ENCODE data around the gene PRRC2B. TPM values are rescaled to one million over a fixed set of nuclear protein-coding genes. Genes with fewer than 3 reads are reported as not detected.

The PRRC2B gene
- total and polyA plus RNA-seq, 4 donors, result 10.3 to 44.3 (median 27.0) TPM

DNA sequence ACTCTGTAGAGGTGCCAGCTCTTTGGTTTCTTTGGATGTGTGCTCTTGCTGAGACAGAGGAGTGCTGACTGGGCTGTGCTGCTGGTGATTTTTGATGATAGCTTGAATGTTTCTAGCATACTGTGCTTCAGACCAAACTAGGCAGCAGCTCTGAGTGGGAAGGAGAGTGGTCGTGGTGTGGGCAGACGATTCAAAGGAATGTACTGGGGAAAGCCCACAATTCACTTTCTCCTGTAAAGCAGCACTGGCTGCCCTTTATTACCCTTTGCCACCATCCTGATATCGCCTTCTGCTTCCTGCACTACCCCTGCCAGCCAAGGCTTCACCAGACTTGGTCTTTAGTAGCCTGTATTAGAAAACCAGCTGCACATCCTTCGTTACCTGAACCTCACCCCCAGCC, 45.3 kb downstream of the PRRC2B start:
- Histone ChIP-seq H3K27me3 (ENCODE audit: control insufficient read depth in 4 of 4, insufficient read depth in 4 of 4, low read length in 3 of 4) (no peaks in the 10 kb centered on the region), H3K4me1 (ENCODE audit: control insufficient read depth in 4 of 4, insufficient read depth in 4 of 4, low read length in 3 of 4) (peaks cover 0 to 4% (median 2%) of the 10 kb centered on the region in 4 donors), H3K36me3 (ENCODE audit: control insufficient read depth in 4 of 4, insufficient read depth in 3 of 4, low read depth in 1 of 4, low read length in 3 of 4) (peaks cover 14 to 64% (median 49%) of the 10 kb centered on the region in 4 donors), H3K9me3 (ENCODE audit: control insufficient read depth in 4 of 4, low read length in 3 of 4) (no peaks in the 10 kb centered on the region), H3K9ac (ENCODE audit: low read depth in 1 of 2, low read length in 2 of 2) (no peak overlapping the region), H3K27ac (ENCODE audit: low read depth in 1 of 2, low read length in 2 of 2) (no peak overlapping the region), H3K4me3 (ENCODE audit: low read depth in 1 of 3, low read length in 3 of 3) (no peak overlapping the region)
- DNase-seq (ENCODE audit: low spot score), result no peak
- WGBS, result 92% methylated on average over 4 of the region's 4 CpGs
- TF ChIP-seq FOXA1 (IDR thresholded peaks at IDR 0.05) (no peak), EGR1 (IDR thresholded peaks at IDR 0.05; ENCODE audit: low read depth in 2 of 2) (no peak), NR2F2 (IDR thresholded peaks at IDR 0.05) (no peak), RXRA (IDR thresholded peaks at IDR 0.05) (no peak), SP1 (IDR thresholded peaks at IDR 0.05) (no peak)
- TF ChIP-seq, protein P1, sequence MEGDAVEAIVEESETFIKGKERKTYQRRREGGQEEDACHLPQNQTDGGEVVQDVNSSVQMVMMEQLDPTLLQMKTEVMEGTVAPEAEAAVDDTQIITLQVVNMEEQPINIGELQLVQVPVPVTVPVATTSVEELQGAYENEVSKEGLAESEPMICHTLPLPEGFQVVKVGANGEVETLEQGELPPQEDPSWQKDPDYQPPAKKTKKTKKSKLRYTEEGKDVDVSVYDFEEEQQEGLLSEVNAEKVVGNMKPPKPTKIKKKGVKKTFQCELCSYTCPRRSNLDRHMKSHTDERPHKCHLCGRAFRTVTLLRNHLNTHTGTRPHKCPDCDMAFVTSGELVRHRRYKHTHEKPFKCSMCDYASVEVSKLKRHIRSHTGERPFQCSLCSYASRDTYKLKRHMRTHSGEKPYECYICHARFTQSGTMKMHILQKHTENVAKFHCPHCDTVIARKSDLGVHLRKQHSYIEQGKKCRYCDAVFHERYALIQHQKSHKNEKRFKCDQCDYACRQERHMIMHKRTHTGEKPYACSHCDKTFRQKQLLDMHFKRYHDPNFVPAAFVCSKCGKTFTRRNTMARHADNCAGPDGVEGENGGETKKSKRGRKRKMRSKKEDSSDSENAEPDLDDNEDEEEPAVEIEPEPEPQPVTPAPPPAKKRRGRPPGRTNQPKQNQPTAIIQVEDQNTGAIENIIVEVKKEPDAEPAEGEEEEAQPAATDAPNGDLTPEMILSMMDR (IDR thresholded peaks at IDR 0.05; ENCODE audit: low read depth, low read length, missing input control), result no peak

DNA sequence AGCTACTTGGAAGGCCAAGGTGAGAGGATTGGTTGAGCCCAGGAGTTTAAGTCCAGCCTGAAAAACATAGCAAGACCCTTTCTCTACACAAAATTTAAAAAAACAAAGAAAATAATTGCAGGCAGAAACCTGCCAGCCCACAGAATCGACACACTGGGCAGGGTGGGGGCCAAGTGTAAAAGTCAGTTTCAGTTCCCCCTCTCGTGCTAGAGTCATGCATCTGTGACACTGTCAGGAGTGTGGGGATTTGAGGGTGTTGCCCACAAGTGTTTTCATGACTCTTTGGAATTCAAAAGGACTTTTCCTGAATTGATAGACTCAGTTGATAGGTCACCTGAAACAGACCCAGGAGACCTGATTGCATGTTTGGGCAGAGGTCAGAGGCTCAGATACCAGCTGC, 47.6 kb downstream of the PRRC2B start:
- no peak overlapping the region for H3K4me3 ChIP-seq (ENCODE audit: low read depth in 1 of 3, low read length in 3 of 3)
- H3K4me1 ChIP-seq (ENCODE audit: control insufficient read depth in 4 of 4, insufficient read depth in 4 of 4, low read length in 3 of 4), result peaks cover 0 to 5% (median 2%) of the 10 kb centered on the region in 4 donors
- WGBS, result 81% methylated on average over 2 of the region's 2 CpGs
- no peaks in the 10 kb centered on the region for H3K27me3 ChIP-seq (ENCODE audit: control insufficient read depth in 4 of 4, insufficient read depth in 4 of 4, low read length in 3 of 4)
- TF ChIP-seq, protein P2, sequence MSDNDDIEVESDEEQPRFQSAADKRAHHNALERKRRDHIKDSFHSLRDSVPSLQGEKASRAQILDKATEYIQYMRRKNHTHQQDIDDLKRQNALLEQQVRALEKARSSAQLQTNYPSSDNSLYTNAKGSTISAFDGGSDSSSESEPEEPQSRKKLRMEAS (IDR thresholded peaks at IDR 0.05), result no peak
- TF ChIP-seq NR2F2 (IDR thresholded peaks at IDR 0.05), result no peak
- no peak for TF ChIP-seq EGR1 (IDR thresholded peaks at IDR 0.05; ENCODE audit: low read depth in 2 of 2)
- TF ChIP-seq, protein P1 (IDR thresholded peaks at IDR 0.05; ENCODE audit: low read depth, low read length, missing input control), result no peak
- TF ChIP-seq FOXA2 (IDR thresholded peaks at IDR 0.05), result no peak
- TF ChIP-seq GABPA (IDR thresholded peaks at IDR 0.05 in 1 of 2, conservative IDR thresholded peaks at IDR 0.05 in 1 of 2), result no peak
- no peak for TF ChIP-seq HNF4G (IDR thresholded peaks at IDR 0.05)
- no peaks in the 10 kb centered on the region for H3K9me3 ChIP-seq (ENCODE audit: control insufficient read depth in 4 of 4, low read length in 3 of 4)
- DNase-seq (ENCODE audit: low spot score), result no peak
- no peak overlapping the region for H3K9ac ChIP-seq (ENCODE audit: low read depth in 1 of 2, low read length in 2 of 2)
- no peak overlapping the region for H3K27ac ChIP-seq (ENCODE audit: low read depth in 1 of 2, low read length in 2 of 2)
- H3K36me3 ChIP-seq (ENCODE audit: control insufficient read depth in 4 of 4, insufficient read depth in 3 of 4, low read depth in 1 of 4, low read length in 3 of 4), result peaks cover 16 to 67% (median 58%) of the 10 kb centered on the region in 4 donors

DNA sequence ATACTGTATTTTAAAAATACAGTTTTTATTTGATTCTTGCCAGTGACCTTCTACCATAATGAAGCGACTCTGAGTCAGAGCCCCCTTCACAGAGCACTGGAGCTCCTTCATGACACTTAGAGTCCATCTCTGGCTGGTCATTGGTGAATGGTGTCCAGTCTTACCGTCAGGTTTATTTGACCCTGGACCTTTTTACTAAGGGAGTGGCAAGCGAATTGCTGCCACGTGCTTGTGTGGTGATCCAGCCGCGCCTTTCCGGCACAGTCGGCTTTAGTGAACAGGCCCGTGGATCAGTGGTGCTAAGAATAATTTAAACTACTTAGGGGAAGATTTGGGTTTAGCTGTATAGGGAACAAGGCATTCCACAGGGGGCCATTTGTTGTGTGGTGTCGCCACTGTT, 48.5 kb downstream of the PRRC2B start:
- H3K27ac ChIP-seq (ENCODE audit: low read depth in 1 of 2, low read length in 2 of 2), result no peak overlapping the region
- no peak overlapping the region for H3K9ac ChIP-seq (ENCODE audit: low read depth in 1 of 2, low read length in 2 of 2)
- H3K4me3 ChIP-seq (ENCODE audit: low read depth in 1 of 3, low read length in 3 of 3), result no peak overlapping the region
- H3K27me3 ChIP-seq (ENCODE audit: control insufficient read depth in 4 of 4, insufficient read depth in 4 of 4, low read length in 3 of 4), result no peaks in the 10 kb centered on the region
- no peak for DNase-seq (ENCODE audit: low spot score)
- no peaks in the 10 kb centered on the region for H3K9me3 ChIP-seq (ENCODE audit: control insufficient read depth in 4 of 4, low read length in 3 of 4)
- peaks cover 16 to 67% (median 55%) of the 10 kb centered on the region in 4 donors for H3K36me3 ChIP-seq (ENCODE audit: control insufficient read depth in 4 of 4, insufficient read depth in 3 of 4, low read depth in 1 of 4, low read length in 3 of 4)
- 69% methylated on average over 10 of the region's 10 CpGs for WGBS
- H3K4me1 ChIP-seq (ENCODE audit: control insufficient read depth in 4 of 4, insufficient read depth in 4 of 4, low read length in 3 of 4), result peaks cover 0 to 7% (median 3%) of the 10 kb centered on the region in 4 donors
- TF ChIP-seq RAD21 (IDR thresholded peaks at IDR 0.05), result no peak
- no peak for TF ChIP-seq FOXA1 (IDR thresholded peaks at IDR 0.05)
- no peak for TF ChIP-seq SP1 (IDR thresholded peaks at IDR 0.05)
- TF ChIP-seq YY1 (IDR thresholded peaks at IDR 0.05), result no peak
- no peak for TF ChIP-seq TAF1 (conservative IDR thresholded peaks at IDR 0.05)
- TF ChIP-seq, protein P3, sequence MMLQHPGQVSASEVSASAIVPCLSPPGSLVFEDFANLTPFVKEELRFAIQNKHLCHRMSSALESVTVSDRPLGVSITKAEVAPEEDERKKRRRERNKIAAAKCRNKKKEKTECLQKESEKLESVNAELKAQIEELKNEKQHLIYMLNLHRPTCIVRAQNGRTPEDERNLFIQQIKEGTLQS (IDR thresholded peaks at IDR 0.05), result no peak
- TF ChIP-seq HNF4A (conservative IDR thresholded peaks at IDR 0.05), result no peak
- TF ChIP-seq, protein P1 (IDR thresholded peaks at IDR 0.05; ENCODE audit: low read depth, low read length, missing input control), result no peak
- TF ChIP-seq, protein P4, sequence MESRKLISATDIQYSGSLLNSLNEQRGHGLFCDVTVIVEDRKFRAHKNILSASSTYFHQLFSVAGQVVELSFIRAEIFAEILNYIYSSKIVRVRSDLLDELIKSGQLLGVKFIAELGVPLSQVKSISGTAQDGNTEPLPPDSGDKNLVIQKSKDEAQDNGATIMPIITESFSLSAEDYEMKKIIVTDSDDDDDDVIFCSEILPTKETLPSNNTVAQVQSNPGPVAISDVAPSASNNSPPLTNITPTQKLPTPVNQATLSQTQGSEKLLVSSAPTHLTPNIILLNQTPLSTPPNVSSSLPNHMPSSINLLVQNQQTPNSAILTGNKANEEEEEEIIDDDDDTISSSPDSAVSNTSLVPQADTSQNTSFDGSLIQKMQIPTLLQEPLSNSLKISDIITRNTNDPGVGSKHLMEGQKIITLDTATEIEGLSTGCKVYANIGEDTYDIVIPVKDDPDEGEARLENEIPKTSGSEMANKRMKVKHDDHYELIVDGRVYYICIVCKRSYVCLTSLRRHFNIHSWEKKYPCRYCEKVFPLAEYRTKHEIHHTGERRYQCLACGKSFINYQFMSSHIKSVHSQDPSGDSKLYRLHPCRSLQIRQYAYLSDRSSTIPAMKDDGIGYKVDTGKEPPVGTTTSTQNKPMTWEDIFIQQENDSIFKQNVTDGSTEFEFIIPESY (IDR thresholded peaks at IDR 0.05), result no peak
- TF ChIP-seq JUND (IDR thresholded peaks at IDR 0.05), result no peak
- TF ChIP-seq FOXA2 (IDR thresholded peaks at IDR 0.05), result no peak
- TF ChIP-seq, protein P2 (IDR thresholded peaks at IDR 0.05), result no peak
- TF ChIP-seq EGR1 (IDR thresholded peaks at IDR 0.05; ENCODE audit: low read depth in 2 of 2), result no peak
- TF ChIP-seq RXRA (IDR thresholded peaks at IDR 0.05), result no peak

Data from liver (tissue), 9 donors.